ENCODE results near the gene FAM13A.

FAM13A gene

GRCh38 chr4:88730811-88731210, 326.2 kb downstream of the FAM13A start (continued):
- no peak for TF ChIP-seq ZNF146 (tag by site-specific recombination; IDR thresholded peaks at IDR 0.05)
- no peak for TF ChIP-seq ZNF155 (tag by site-specific recombination; IDR thresholded peaks at IDR 0.05)
- TF ChIP-seq KLF7 (tag by site-specific recombination; IDR thresholded peaks at IDR 0.05; ENCODE audit: borderline replicate concordance) = no peak
- TF ChIP-seq ZNF16 (tag by site-specific recombination; IDR thresholded peaks at IDR 0.05; ENCODE audit: low read depth) = no peak
- TF ChIP-seq ZNF473 (tag by site-specific recombination; IDR thresholded peaks at IDR 0.05) = no peak
- no peak for TF ChIP-seq ZNF610 (tag by site-specific recombination; IDR thresholded peaks at IDR 0.05; ENCODE audit: borderline replicate concordance)
- TF ChIP-seq ZNF48 (tag by site-specific recombination; IDR thresholded peaks at IDR 0.05) = no peak
- TF ChIP-seq ZFP37 (tag by site-specific recombination; IDR thresholded peaks at IDR 0.05) = no peak

- no peak overlapping the region for H3K27ac ChIP-seq (ENCODE audit: extremely low read depth, low read depth, low read length)
- no peaks in the 10 kb centered on the region for H3K4me1 ChIP-seq (ENCODE audit: control insufficient read depth, insufficient read depth, low read length)
- ChIA-PET CTCF (no interaction called here), POLR2A (no interaction called here)
- H3K9me3 ChIP-seq (ENCODE audit: control insufficient read depth, insufficient read depth, low read depth, low read length) = no peaks in the 10 kb centered on the region
- TF ChIP-seq INSM2 (tag by site-specific recombination; IDR thresholded peaks at IDR 0.05) (no peak), GLI2 (tag by site-specific recombination; IDR thresholded peaks at IDR 0.05; ENCODE audit: borderline replicate concordance, low read depth) (no peak), YY1 (tag by site-specific recombination; IDR thresholded peaks at IDR 0.05) (no peak), ZSCAN23 (tag by site-specific recombination; IDR thresholded peaks at IDR 0.05) (no peak), ZNF391 (tag by site-specific recombination; IDR thresholded peaks at IDR 0.05; ENCODE audit: borderline replicate concordance, low read depth) (no peak), ZNF157 (tag by site-specific recombination; IDR thresholded peaks at IDR 0.05) (no peak), ZNF354C (tag by site-specific recombination; IDR thresholded peaks at IDR 0.05; ENCODE audit: borderline replicate concordance, low read depth) (no peak), ZFP3 (tag by site-specific recombination; IDR thresholded peaks at IDR 0.05; ENCODE audit: low read depth) (no peak), SP7 (tag by site-specific recombination; IDR thresholded peaks at IDR 0.05) (no peak), ZNF639 (tag by site-specific recombination; IDR thresholded peaks at IDR 0.05) (no peak), RBAK (tag by site-specific recombination; IDR thresholded peaks at IDR 0.05) (no peak), ZNF529 (tag by site-specific recombination; IDR thresholded peaks at IDR 0.05; ENCODE audit: insufficient replicate concordance) (no peak), KLF10 (tag by site-specific recombination; IDR thresholded peaks at IDR 0.05) (no peak), ZNF510 (tag by site-specific recombination; IDR thresholded peaks at IDR 0.05; ENCODE audit: insufficient replicate concordance) (no peak), ZNF747 (tag by site-specific recombination; IDR thresholded peaks at IDR 0.05) (no peak), ZSCAN16 (tag by site-specific recombination; IDR thresholded peaks at IDR 0.05) (no peak), ZNF26 (tag by site-specific recombination; IDR thresholded peaks at IDR 0.05) (no peak)
- H3K4me3 ChIP-seq (ENCODE audit: low read depth, low read length) = no peak overlapping the region
- peaks cover 0 to 44% of the 10 kb centered on the region in 2 experiments for H3K36me3 ChIP-seq (ENCODE audit: control insufficient read depth in 2 of 2, insufficient read depth in 1 of 2, low read length in 2 of 2)
These were observed 327.7 kb downstream of the FAM13A start for GRCh38 chr4:88729146-88729760.
